IMR-90 (cell line): Measurements from ENCODE around the gene RNF223. TPM values are rescaled to one million over a fixed set of nuclear protein-coding genes. Genes with fewer than 3 reads are reported as not detected.

Experiments used
- ATAC-seq: fragments of 200-7000 bp; cut with Tn5 transposase; 2 replicates; pipeline ENCODE4 v1.9.1; 2020; ENCODE audit warnings: low read depth, mild to moderate bottlenecking, moderate library complexity
- BruUV-seq: library from RNA; stranded (reverse); fragments of 400-500 nt; replicated peaks from 2 replicates; lab custom pipeline; 2021; lab: Mats Ljungman, UMichigan
- CTCF ChIA-PET: fragments of 300-600 bp; formaldehyde crosslinking; extraction: SDS; loops from one replicate; lab custom pipeline; 2021; ENCODE audit warnings: antibody characterized with exemption; lab: Yijun Ruan, JAX
- POLR2A ChIA-PET: fragments of 300-600 bp; sonication (Branson Sonifier 250); formaldehyde crosslinking; loops from one replicate; lab custom pipeline; 2022; ENCODE audit warnings: antibody characterized with exemption; ENCODE audit not compliant: unreplicated experiment; lab: Charles Lee
- DNase-seq: peaks from one replicate; pipeline ENCODE4 v3.0.0; 2013
- H2AFZ ChIP-seq: replicated peaks from 2 replicates; pipeline ENCODE3; 2013; ENCODE audit warnings: low read length, mild to moderate bottlenecking; ENCODE audit not compliant: poor library complexity
- H2AK5ac ChIP-seq: 2 replicates; pipeline ENCODE4 v1.6.1; 2013; ENCODE audit warnings: low read depth, low read length, inconsistent platforms
- H2AK9ac ChIP-seq: replicated peaks from 2 replicates; pipeline ENCODE3; 2013; ENCODE audit warnings: mild to moderate bottlenecking, low read depth, low read length, moderate library complexity; ENCODE audit not compliant: poor library complexity
- H2BK120ac ChIP-seq: 2 replicates; pipeline ENCODE4 v1.6.1; 2013; ENCODE audit warnings: low read depth, low read length, inconsistent platforms
- H2BK15ac ChIP-seq: 3 replicates; pipeline ENCODE4 v1.6.1; 2013; ENCODE audit warnings: low read depth, low read length, inconsistent platforms
- H2BK20ac ChIP-seq: 2 replicates; pipeline ENCODE4 v1.6.1; 2013; ENCODE audit warnings: low read depth, mild to moderate bottlenecking, inconsistent platforms, low read length, moderate library complexity
- H2BK5ac ChIP-seq: 2 replicates; pipeline ENCODE4 v1.6.1; 2013; ENCODE audit warnings: mild to moderate bottlenecking, low read depth, low read length, inconsistent platforms; ENCODE audit not compliant: poor library complexity, severe bottlenecking
- H3K14ac ChIP-seq: replicated peaks from 2 replicates; pipeline ENCODE4 v1.6.1; 2013; ENCODE audit warnings: low read depth, low read length, inconsistent platforms
- H3K18ac ChIP-seq: 2 replicates; pipeline ENCODE4 v1.6.1; 2013; ENCODE audit warnings: low read depth, low read length, control low read depth
- H3K23ac ChIP-seq: 2 replicates; pipeline ENCODE4 v1.6.1; 2013; ENCODE audit warnings: low read depth, low read length, inconsistent platforms
- H3K27ac ChIP-seq: 2 replicates; pipeline ENCODE4 v1.5.1; 2013; ENCODE audit warnings: mild to moderate bottlenecking, control low read depth, low read length; ENCODE audit not compliant: insufficient read depth
- H3K27me3 ChIP-seq: 2 replicates; pipeline ENCODE4 v1.6.1; 2013; ENCODE audit warnings: low read length; ENCODE audit not compliant: control insufficient read depth, insufficient read depth
- H3K36me3 ChIP-seq: 2 replicates; pipeline ENCODE4 v1.6.1; 2013; ENCODE audit warnings: low read length, mixed read lengths; ENCODE audit not compliant: control insufficient read depth, insufficient read depth
- H3K4ac ChIP-seq: 2 replicates; pipeline ENCODE4 v1.6.1; 2013; ENCODE audit warnings: low read depth, low read length, inconsistent platforms
- H3K4me1 ChIP-seq: 2 replicates; pipeline ENCODE4 v1.6.1; 2013; ENCODE audit warnings: low read length, mixed read lengths; ENCODE audit not compliant: control insufficient read depth, insufficient read depth
- H3K4me2 ChIP-seq: 2 replicates; pipeline ENCODE4 v1.6.1; 2013; ENCODE audit warnings: low read depth, mild to moderate bottlenecking, control low read depth, low read length, moderate library complexity
- H3K4me3 ChIP-seq: 2 replicates; pipeline ENCODE4 v1.5.1; 2013; ENCODE audit warnings: low read depth, mild to moderate bottlenecking, control low read depth, low read length, moderate library complexity; ENCODE audit not compliant: insufficient read depth
- H3K56ac ChIP-seq: 2 replicates; pipeline ENCODE4 v1.6.1; 2013; ENCODE audit warnings: low read length, inconsistent platforms; ENCODE audit not compliant: insufficient read depth; ENCODE audit errors: extremely low read depth
- H3K79me1 ChIP-seq, 2 experiments: 2 replicates each; pipeline ENCODE4 v1.6.1; 2013; ENCODE audit warnings: low read length in 2 of 2, inconsistent platforms in 1 of 2, low read depth in 1 of 2
- H3K9ac ChIP-seq: 2 replicates; pipeline ENCODE4 v1.6.1; 2013; ENCODE audit warnings: low read depth, low read length, control low read depth
- H3K9me1 ChIP-seq: 2 replicates; pipeline ENCODE4 v1.6.1; 2013; ENCODE audit warnings: low read length, inconsistent platforms; ENCODE audit not compliant: insufficient read depth
- H3K9me3 ChIP-seq: 2 replicates; pipeline ENCODE4 v1.6.1; 2013; ENCODE audit warnings: low read length; ENCODE audit not compliant: control insufficient read depth, insufficient read depth
- H4K20me1 ChIP-seq: 2 replicates; pipeline ENCODE4 v1.6.1; 2013; ENCODE audit warnings: low read length, inconsistent platforms; ENCODE audit not compliant: insufficient read depth
- H4K5ac ChIP-seq: 2 replicates; pipeline ENCODE4 v1.6.1; 2013; ENCODE audit warnings: mild to moderate bottlenecking, low read depth, low read length, control low read depth
- H4K8ac ChIP-seq, 2 experiments: 2 replicates each; pipeline ENCODE4 v1.6.1; 2013; ENCODE audit warnings: low read depth in 2 of 2, low read length in 2 of 2, control low read depth in 1 of 2, inconsistent platforms in 1 of 2
- H4K91ac ChIP-seq: 2 replicates; pipeline ENCODE4 v1.6.1; 2013; ENCODE audit warnings: low read depth, low read length, inconsistent platforms; ENCODE audit not compliant: insufficient read depth
- CHD1 ChIP-seq: IDR thresholded peaks from 2 replicates; pipeline ENCODE4 v1.6.1; 2012; ENCODE audit warnings: low read depth, low read length, improper control_type of control experiment
- MAFK ChIP-seq: IDR thresholded peaks from 2 replicates; pipeline ENCODE4 v1.6.1; 2012; ENCODE audit warnings: low read depth, low read length, improper control_type of control experiment
- MAZ ChIP-seq: IDR thresholded peaks from 2 replicates; pipeline ENCODE4 v1.6.1; 2012; ENCODE audit warnings: low read depth, mild to moderate bottlenecking, low read length, improper control_type of control experiment, moderate library complexity, borderline replicate concordance
- POLR2A ChIP-seq: IDR thresholded peaks from 2 replicates; pipeline ENCODE4 v1.6.1; 2012; ENCODE audit warnings: mild to moderate bottlenecking, low read depth, low read length
- RCOR1 ChIP-seq: IDR thresholded peaks from 2 replicates; pipeline ENCODE4 v1.6.1; 2012; ENCODE audit warnings: mild to moderate bottlenecking, low read length, improper control_type of control experiment; ENCODE audit not compliant: insufficient replicate concordance
- RFX5 ChIP-seq: IDR thresholded peaks from 2 replicates; pipeline ENCODE4 v1.8.0; 2012; ENCODE audit warnings: low read depth, mild to moderate bottlenecking, low read length, moderate library complexity
- WGBS, 2 experiments: methylation state at CpG; one replicate each; pipeline versions ENCODE4 v1.1.5 to v1.1.7; 2013; ENCODE audit warnings: missing lambda C conversion rate in 2 of 2; ENCODE audit not compliant: insufficient read length in 1 of 2; ENCODE audit errors: extremely low coverage in 2 of 2; 5-methylcytosine and 5-hydroxymethylcytosine counted together
- dilution Hi-C: fragments of 300-500 bp; cut with HindIII; formaldehyde crosslinking; loops from one replicate; pipeline ENCODE4 v1.14.3; 2018; ENCODE audit warnings: low sequenced_read_pairs; ENCODE audit not compliant: unreplicated experiment
- in situ Hi-C: fragments of 300-500 bp; cut with MboI; formaldehyde crosslinking; loops from 3 replicates; pipeline ENCODE4 v1.14.3; 2019; ENCODE audit warnings: low sequenced_read_pairs, inconsistent platforms, mixed read lengths
- intact Hi-C: fragments of 100-400 bp; cut with micrococcal nuclease; formaldehyde crosslinking; loops from 2 replicates; pipeline ENCODE4 v1.10.0; 2022
- polyA plus RNA-seq, 3 experiments: library from polyadenylated mRNA; depleted of rRNA; stranded (reverse); fragments of >200 nt; gene quantifications; 2 replicates each; pipeline ENCODE4 v1.2.3, GENCODE V29; 2012; ENCODE audit warnings: low replicate concordance in 1 of 3
- total RNA-seq: library from RNA; depleted of rRNA; stranded (reverse); fragments of >200 nt; gene quantifications from 2 replicates; pipeline ENCODE4 v1.2.3, GENCODE V29; 2012

RNF223 gene
- total and polyA plus RNA-seq, 2 of the 4 experiments (the other 2 are of a cell fraction), result not detected

DNA sequence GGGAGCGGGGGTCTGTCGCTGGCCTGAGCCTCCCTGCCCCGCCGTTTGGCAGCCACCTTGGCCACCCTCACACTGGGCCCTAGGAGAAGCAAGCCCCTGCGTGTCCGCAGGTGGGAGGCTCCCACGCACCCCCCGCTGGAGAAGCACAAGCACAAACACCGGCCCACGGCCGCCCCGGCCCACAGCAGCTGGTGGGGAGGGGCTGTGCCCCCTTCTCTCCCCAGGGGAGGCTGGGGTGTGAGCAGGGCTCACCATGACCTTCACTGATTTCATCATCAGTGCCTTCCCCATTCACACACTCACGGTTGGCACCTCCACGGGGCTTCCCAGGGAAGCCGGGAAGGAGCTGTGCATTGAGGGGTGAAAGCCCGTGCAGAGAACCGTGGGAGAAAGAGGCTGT, 46.3 kb downstream of the RNF223 start:
- Histone ChIP-seq H3K56ac (no peak overlapping the region), H3K27ac (no peak overlapping the region), H4K20me1 (peaks cover 78% of the 10 kb centered on the region), H3K23ac (no peak overlapping the region), H3K9ac (no peak overlapping the region), H3K27me3 (no peaks in the 10 kb centered on the region), H2AK9ac (peak overlapping the region; percentile 37), H2BK5ac (no peak overlapping the region), H4K8ac (no peak overlapping the region), H2AK5ac (no peak overlapping the region), H4K91ac (no peak overlapping the region), H3K4me2 (no peak overlapping the region), H3K36me3 (peaks cover 22% of the 10 kb centered on the region), H2BK20ac (no peak overlapping the region), H2AFZ (no peak overlapping the region), H3K79me1 (peaks cover 21 to 65% of the 10 kb centered on the region in 2 experiments), H2BK120ac (no peak overlapping the region), H3K14ac (no peak overlapping the region), H3K18ac (no peak overlapping the region), H2BK15ac (no peak overlapping the region), H3K4ac (no peak overlapping the region), H4K5ac (no peak overlapping the region), H3K9me3 (no peaks in the 10 kb centered on the region), H3K4me3 (no peak overlapping the region), H3K9me1 (peaks cover 2% of the 10 kb centered on the region; the same call in 1 of the 2 replicates), H3K4me1 (peaks cover 13% of the 10 kb centered on the region)
- ATAC-seq, result no peak
- dilution Hi-C loops, result no loop called here
- ChIA-PET CTCF (no interaction called here), POLR2A (no interaction called here)
- BruUV-seq, result no TSS peak
- in situ Hi-C loops, result no loop called here
- intact Hi-C loops, result no loop called here
- no peak for DNase-seq
- 100% methylated on average over 1 of the region's 17 CpGs; no CpG with 5 or more reads in 1 of the 2 experiments for WGBS, 2 experiments
- TF ChIP-seq MAZ (no peak), CHD1 (no peak), RFX5 (no peak), POLR2A (no peak), MAFK (no peak), RCOR1 (no peak)
